Right lobe of liver (tissue), 6 donors: Measurements from ENCODE around the gene AADACL2. TPM values are rescaled to one million over a fixed set of nuclear protein-coding genes. Genes with fewer than 3 reads are reported as not detected.

Experiments used
- ATAC-seq, 4 donors: fragments of 200-7000 bp; cut with Tn5 transposase; one replicate each; pipeline ENCODE4 v1.9.1; 2020; ENCODE audit warnings: mild to moderate bottlenecking in 4 of 4, moderate library complexity in 4 of 4
- DNase-seq, 3 donors: peaks; one replicate each; pipeline ENCODE4 v3.0.0-alpha.2; 2020
- H3K27ac ChIP-seq, 3 donors: fragments of 200-600 bp; one replicate each; pipeline ENCODE4 v1.8.0; 2022
- H3K27me3 ChIP-seq, 2 donors: fragments of 200-600 bp; one replicate each; pipeline ENCODE4 v1.8.0; 2022
- H3K36me3 ChIP-seq, 4 donors: fragments of 200-600 bp; sonication (generic) in 1 of 4; one replicate each; pipeline versions ENCODE4 v1.5.1 to v1.8.0; 2017 to 2022; ENCODE audit warnings: control low read depth in 1 of 4
- H3K4me1 ChIP-seq, 4 donors: fragments of 200-600 bp; sonication (generic) in 1 of 4; one replicate each; pipeline versions ENCODE4 v1.5.1 to v1.8.0; 2017 to 2022; ENCODE audit warnings: control low read depth in 1 of 4
- H3K4me3 ChIP-seq, 3 donors: fragments of 200-600 bp; one replicate each; pipeline ENCODE4 v1.8.0; 2022
- H3K9me3 ChIP-seq, 4 donors: fragments of 200-600 bp; sonication (generic) in 1 of 4; one replicate each; pipeline versions ENCODE4 v1.5.1 to v1.8.0; 2017 to 2022; ENCODE audit warnings: control low read depth in 1 of 4
- POLR2A ChIP-seq: fragments of 450-650 bp; IDR thresholded peaks from one replicate; pipeline ENCODE4 v1.6.1; 2017; ENCODE audit warnings: antibody characterized with exemption, mild to moderate bottlenecking
- WGBS: methylation state at CpG from one replicate; pipeline ENCODE4 v1.1.6; 2018; ENCODE audit warnings: low coverage, low lambda C conversion rate; ENCODE audit not compliant: insufficient coverage; ENCODE audit errors: missing lambda C conversion rate; 5-methylcytosine and 5-hydroxymethylcytosine counted together
- intact Hi-C, 2 donors: fragments of 100-400 bp; cut with DNase I; formaldehyde crosslinking; loops; one replicate each; pipeline versions ENCODE4 v1.11.2 to v1.14.1; 2022
- total RNA-seq, 6 experiments: library from RNA; depleted of rRNA in 2 of 6; stranded (reverse); fragments of >200 nt in 2 of 6; fragmentation: NEBNext Ultra II Directional in 3 of 6; extraction: Animal tissue kit (Norgen Biotek cat#: 25700) in 3 of 6; gene quantifications; one replicate each; pipeline versions ENCODE4 v1.1.0 to v1.2.4, GENCODE V29; 2016 to 2023
- TF ChIP-seq, protein P1 (sequence below), 4 donors: fragments of 200-600 bp in 3 of 4; fragments of 450-650 bp in 1 of 4; IDR thresholded peaks; one replicate each; pipeline versions ENCODE4 v1.5.1 to v1.8.0; 2016 to 2022; ENCODE audit warnings: antibody characterized with exemption in 4 of 4, mild to moderate bottlenecking in 2 of 4
- donor health status: DM: no; HTN: yes; CAD: no.
- donor health status: DM: no; HTN: no; CAD: no.
- donor health status: DM: no; HTN: no; CAD: no.
- donor health status: DM: no; HTN: yes; CAD: no.
- donor health status: DM: no; HTN: yes; CAD: no.

Gene AADACL2
- total RNA-seq, 6 experiments from 2014 or later: not detected

DNA sequence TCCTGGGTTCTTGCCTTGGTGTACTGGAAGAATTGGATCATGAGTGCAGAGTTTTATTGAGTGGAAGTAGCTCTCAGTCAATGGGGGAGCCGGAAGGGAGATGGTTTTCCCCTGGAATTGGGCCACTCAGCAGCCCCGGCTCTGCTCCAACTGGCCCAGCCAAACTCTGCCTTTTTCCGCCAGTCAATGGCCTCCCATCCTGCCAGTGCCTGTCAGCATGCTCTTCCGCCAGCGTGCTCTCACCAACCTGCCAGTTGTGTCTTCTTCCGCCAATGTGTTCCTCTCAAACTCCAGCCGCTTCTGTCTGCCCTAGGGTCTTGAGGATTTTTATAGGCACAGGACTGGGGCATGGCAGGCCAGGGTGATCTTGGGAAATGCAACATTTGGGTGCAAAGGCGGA, 12.4 kb upstream of the AADACL2 start:
- DNase-seq (no peak), ATAC-seq (no peak)
- Histone ChIP-seq H3K36me3 (no peaks in the 10 kb centered on the region), H3K4me3 (no peak overlapping the region), H3K9me3 (no peaks in the 10 kb centered on the region), H3K27ac (no peak overlapping the region), H3K27me3 (no peaks in the 10 kb centered on the region), H3K4me1 (no peaks in the 10 kb centered on the region)
- 88% methylated on average over 3 of the region's 8 CpGs for WGBS
- TF ChIP-seq POLR2A: no peak
- TF ChIP-seq, protein P1, sequence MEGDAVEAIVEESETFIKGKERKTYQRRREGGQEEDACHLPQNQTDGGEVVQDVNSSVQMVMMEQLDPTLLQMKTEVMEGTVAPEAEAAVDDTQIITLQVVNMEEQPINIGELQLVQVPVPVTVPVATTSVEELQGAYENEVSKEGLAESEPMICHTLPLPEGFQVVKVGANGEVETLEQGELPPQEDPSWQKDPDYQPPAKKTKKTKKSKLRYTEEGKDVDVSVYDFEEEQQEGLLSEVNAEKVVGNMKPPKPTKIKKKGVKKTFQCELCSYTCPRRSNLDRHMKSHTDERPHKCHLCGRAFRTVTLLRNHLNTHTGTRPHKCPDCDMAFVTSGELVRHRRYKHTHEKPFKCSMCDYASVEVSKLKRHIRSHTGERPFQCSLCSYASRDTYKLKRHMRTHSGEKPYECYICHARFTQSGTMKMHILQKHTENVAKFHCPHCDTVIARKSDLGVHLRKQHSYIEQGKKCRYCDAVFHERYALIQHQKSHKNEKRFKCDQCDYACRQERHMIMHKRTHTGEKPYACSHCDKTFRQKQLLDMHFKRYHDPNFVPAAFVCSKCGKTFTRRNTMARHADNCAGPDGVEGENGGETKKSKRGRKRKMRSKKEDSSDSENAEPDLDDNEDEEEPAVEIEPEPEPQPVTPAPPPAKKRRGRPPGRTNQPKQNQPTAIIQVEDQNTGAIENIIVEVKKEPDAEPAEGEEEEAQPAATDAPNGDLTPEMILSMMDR (IDR thresholded peaks at IDR 0.05): no peak
- intact Hi-C loops: no loop called here

DNA sequence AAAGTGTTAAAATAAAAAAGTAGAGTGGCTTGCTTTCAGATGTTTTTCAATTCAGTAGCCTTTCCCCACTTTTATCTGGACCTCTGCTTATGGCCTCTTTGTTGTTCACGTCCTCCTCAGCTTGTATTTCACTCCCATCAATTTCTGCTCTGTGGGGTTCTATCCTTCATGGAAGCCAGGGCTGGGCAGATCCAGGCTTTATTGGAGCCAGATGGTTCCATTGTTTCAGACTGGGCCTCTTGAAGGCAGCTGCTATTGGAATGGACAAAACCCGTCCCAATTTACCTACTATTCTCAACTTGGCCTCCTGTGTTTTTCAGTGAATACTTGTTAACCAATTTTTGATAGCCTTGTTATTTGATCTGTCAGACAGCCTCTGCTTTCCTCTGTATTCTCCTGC, 10.9 kb upstream of the AADACL2 start:
- DNase-seq (no peak), ATAC-seq (no peak)
- WGBS: 80% methylated on average over 1 of the region's 2 CpGs
- Histone ChIP-seq H3K4me3 (no peak overlapping the region), H3K27ac (no peak overlapping the region), H3K27me3 (no peaks in the 10 kb centered on the region), H3K9me3 (no peaks in the 10 kb centered on the region), H3K4me1 (no peaks in the 10 kb centered on the region), H3K36me3 (no peaks in the 10 kb centered on the region)
- TF ChIP-seq, protein P1 (IDR thresholded peaks at IDR 0.05): no peak
- no peak for TF ChIP-seq POLR2A
- intact Hi-C loops: no loop called here

DNA sequence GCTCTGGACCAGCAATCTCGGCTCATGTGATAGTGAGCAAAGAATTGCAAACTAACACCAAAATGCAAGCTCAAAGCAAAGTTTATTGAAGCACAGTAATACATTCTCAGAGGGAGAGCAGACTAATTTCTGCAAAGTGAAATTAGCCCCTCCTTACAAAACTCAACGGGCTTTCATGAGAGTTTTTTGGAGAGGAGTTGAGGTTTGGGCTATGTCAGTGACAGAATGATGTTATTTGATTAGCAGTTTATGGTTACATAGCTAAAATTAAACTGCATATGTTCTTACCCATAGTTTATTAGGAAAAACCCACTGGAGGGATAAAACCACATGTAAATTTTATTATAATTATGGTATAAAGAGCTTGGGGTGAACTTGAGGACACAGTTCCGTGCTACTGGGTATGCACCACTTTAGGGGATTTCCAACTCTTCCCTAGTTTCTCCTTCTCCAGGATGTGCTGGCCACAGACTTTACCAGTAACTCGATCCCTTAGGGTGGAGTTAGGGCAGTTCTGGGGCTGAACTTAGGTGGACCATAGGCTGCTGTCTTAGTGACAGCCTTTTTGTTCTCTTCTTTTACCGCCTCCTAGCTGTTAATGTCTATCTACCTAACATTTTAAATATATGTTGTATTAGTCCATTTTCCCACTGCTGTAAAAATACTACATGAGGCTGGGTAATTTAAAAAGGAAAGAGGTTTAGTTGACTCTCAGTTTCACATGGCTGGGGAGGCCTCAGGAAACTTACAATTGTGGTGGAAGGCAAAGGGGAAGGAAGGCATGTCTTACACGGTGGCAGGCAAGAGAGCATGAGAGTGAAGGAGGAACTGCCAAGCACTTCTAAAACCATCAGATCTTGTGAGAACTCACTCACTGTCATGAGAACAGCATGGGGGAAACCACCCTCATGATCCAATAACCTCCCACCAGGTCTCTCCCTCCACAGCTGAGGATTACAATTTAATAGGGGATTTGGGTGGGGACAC, 8.9 kb upstream of the AADACL2 start:
- Histone ChIP-seq H3K4me3 (no peak overlapping the region), H3K27me3 (no peaks in the 10 kb centered on the region), H3K27ac (no peak overlapping the region), H3K36me3 (no peaks in the 10 kb centered on the region), H3K4me1 (no peaks in the 10 kb centered on the region), H3K9me3 (no peaks in the 10 kb centered on the region)
- intact Hi-C loops: no loop called here
- DNase-seq (no peak), ATAC-seq (no peak)
- 75% methylated on average over 6 of the region's 6 CpGs for WGBS
- TF ChIP-seq POLR2A: no peak
- TF ChIP-seq, protein P1 (IDR thresholded peaks at IDR 0.05): no peak

DNA sequence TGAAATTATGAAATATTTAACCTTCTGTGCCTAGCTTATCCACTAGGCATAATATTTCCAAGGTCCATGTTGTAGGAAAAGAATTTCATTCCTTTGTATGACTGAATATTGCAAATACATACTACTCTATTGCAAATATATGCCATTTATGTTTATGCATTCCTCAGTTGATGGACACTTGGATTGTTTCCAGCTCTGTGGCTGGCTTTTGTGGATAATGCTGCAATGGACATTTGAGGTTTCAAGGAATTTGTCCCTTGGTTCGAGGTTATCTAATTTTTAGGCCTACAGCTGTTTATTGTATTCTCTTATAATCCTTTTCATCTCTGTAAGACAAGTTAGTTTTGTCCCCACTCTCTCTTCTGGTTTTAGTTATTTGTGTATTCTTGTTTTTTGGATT, 7.7 kb upstream of the AADACL2 start:
- no peak for TF ChIP-seq POLR2A
- TF ChIP-seq, protein P1 (IDR thresholded peaks at IDR 0.05): no peak
- DNase-seq: no peak
- WGBS: 33% methylated on average over 1 of the region's 1 CpG
- H3K36me3 ChIP-seq: no peaks in the 10 kb centered on the region
- H3K27me3 ChIP-seq: no peaks in the 10 kb centered on the region
- H3K9me3 ChIP-seq: no peaks in the 10 kb centered on the region
- no peaks in the 10 kb centered on the region for H3K4me1 ChIP-seq
- intact Hi-C loops: no loop called here
- H3K27ac ChIP-seq: no peak overlapping the region
- no peak overlapping the region for H3K4me3 ChIP-seq
- ATAC-seq: no peak
